ENCODE measurements around the gene FCHSD2. TPM values are rescaled to one million over a fixed set of nuclear protein-coding genes. Genes with fewer than 3 reads are reported as not detected.

Gene FCHSD2
- total and polyA plus RNA-seq, 4 donors = 14.7 to 41.6 (median 32.6) TPM

GRCh38 chr11:72886619-72887018 is 255.5 kb downstream of the FCHSD2 start:
- DNase-seq (no peak), ATAC-seq (ENCODE audit: insufficient read depth, low FRiP score) (no peak)
- no peak for TF ChIP-seq CTCF (IDR thresholded peaks at IDR 0.05; ENCODE audit: control extremely low read depth, extremely low read depth)
- H3K27ac ChIP-seq (ENCODE audit: low read depth in 1 of 2, low read length in 1 of 2) = no peak overlapping the region
- no peak overlapping the region for H3K4me3 ChIP-seq
- peaks cover 11 to 32% (median 14%) of the 10 kb centered on the region in 4 donors for H3K36me3 ChIP-seq (ENCODE audit: control insufficient read depth in 4 of 4, insufficient read depth in 4 of 4, low read length in 4 of 4)
- no peaks in the 10 kb centered on the region for H3K4me1 ChIP-seq (ENCODE audit: control insufficient read depth in 5 of 5, insufficient read depth in 5 of 5, low read length in 5 of 5)
- H3K9me3 ChIP-seq (ENCODE audit: control insufficient read depth in 4 of 4, insufficient read depth in 3 of 4, low read length in 3 of 4) = no peaks in the 10 kb centered on the region
- H3K9ac ChIP-seq (ENCODE audit: insufficient read depth in 1 of 2, low read length in 2 of 2) = no peak overlapping the region
- H3K27me3 ChIP-seq (ENCODE audit: control insufficient read depth in 3 of 3, insufficient read depth in 3 of 3, low read length in 2 of 3) = no peaks in the 10 kb centered on the region

GRCh38 chr11:72885749-72886609 is 256.1 kb downstream of the FCHSD2 start:
- DNase-seq = no peak
- ATAC-seq (ENCODE audit: insufficient read depth, low FRiP score) = no peak
- Histone ChIP-seq H3K36me3 (ENCODE audit: control insufficient read depth in 4 of 4, insufficient read depth in 4 of 4, low read length in 4 of 4) (peaks cover 11 to 32% (median 14%) of the 10 kb centered on the region in 4 donors), H3K27ac (ENCODE audit: low read depth in 1 of 2, low read length in 1 of 2) (no peak overlapping the region), H3K4me1 (ENCODE audit: control insufficient read depth in 5 of 5, insufficient read depth in 5 of 5, low read length in 5 of 5) (no peaks in the 10 kb centered on the region), H3K9ac (ENCODE audit: insufficient read depth in 1 of 2, low read length in 2 of 2) (no peak overlapping the region), H3K4me3 (no peak overlapping the region), H3K27me3 (ENCODE audit: control insufficient read depth in 3 of 3, insufficient read depth in 3 of 3, low read length in 2 of 3) (no peaks in the 10 kb centered on the region), H3K9me3 (ENCODE audit: control insufficient read depth in 4 of 4, insufficient read depth in 3 of 4, low read length in 3 of 4) (no peaks in the 10 kb centered on the region)
- WGBS, 2 donors = 92 to 94% methylated on average over 3 of the region's 3 CpGs
- TF ChIP-seq CTCF (IDR thresholded peaks at IDR 0.05; ENCODE audit: control extremely low read depth, extremely low read depth) = no peak

- Histone ChIP-seq H3K4me1 (ENCODE audit: control insufficient read depth in 5 of 5, insufficient read depth in 5 of 5, low read length in 5 of 5) (peaks cover under 1 to 9% (median 4%) of the 10 kb centered on the region in 5 donors), H3K9me3 (ENCODE audit: control insufficient read depth in 4 of 4, insufficient read depth in 3 of 4, low read length in 3 of 4) (no peaks in the 10 kb centered on the region), H3K27ac (ENCODE audit: low read depth in 1 of 2, low read length in 1 of 2) (no peak overlapping the region), H3K9ac (ENCODE audit: insufficient read depth in 1 of 2, low read length in 2 of 2) (no peak overlapping the region), H3K27me3 (ENCODE audit: control insufficient read depth in 3 of 3, insufficient read depth in 3 of 3, low read length in 2 of 3) (no peaks in the 10 kb centered on the region), H3K36me3 (ENCODE audit: control insufficient read depth in 4 of 4, insufficient read depth in 4 of 4, low read length in 4 of 4) (peaks cover 0 to 7% (median 0%) of the 10 kb centered on the region in 4 donors), H3K4me3 (no peak overlapping the region)
- 97 to 100% methylated on average over 3 of the region's 3 CpGs for WGBS, 2 donors
- ATAC-seq (ENCODE audit: insufficient read depth, low FRiP score) (no peak), DNase-seq (no peak)
- TF ChIP-seq CTCF (IDR thresholded peaks at IDR 0.05; ENCODE audit: control extremely low read depth, extremely low read depth) = no peak
These were observed 266.0 kb downstream of the FCHSD2 start for GRCh38 chr11:72876147-72876546.
